ENCODE results near the gene BZW2. TPM values are rescaled to one million over a fixed set of nuclear protein-coding genes. Genes with fewer than 3 reads are reported as not detected.

The BZW2 gene
- polyA plus RNA-seq, 3 donors: 19.0 to 45.2 (median 36.4) TPM

GRCh38 chr7:16616542-16616941 lies 29.4 kb upstream of the BZW2 start:
- Histone ChIP-seq H2AFZ (ENCODE audit: insufficient read depth, low read depth, low read length, poor library complexity, severe bottlenecking) (no peak overlapping the region), H3K9ac (ENCODE audit: insufficient read depth, low read length, poor library complexity, severe bottlenecking) (no peak overlapping the region), H3K27ac (ENCODE audit: low read depth in 1 of 2, low read length in 2 of 2) (no peak overlapping the region), H3K9me3 (replicated peaks in 1 of 2; ENCODE audit: control insufficient read depth in 1 of 2, insufficient read depth in 1 of 2, low read length in 2 of 2) (no peaks in the 10 kb centered on the region), H3K4me1 (ENCODE audit: control insufficient read depth in 1 of 2, insufficient read depth in 2 of 2, low read length in 2 of 2) (no peaks in the 10 kb centered on the region), H3K4me3 (replicated peaks in 1 of 3; ENCODE audit: low read depth in 2 of 3, low read length in 3 of 3) (no peak overlapping the region), H3K27me3 (ENCODE audit: control insufficient read depth in 2 of 2, insufficient read depth in 2 of 2, low read length in 2 of 2) (no peaks in the 10 kb centered on the region), H3K79me2 (ENCODE audit: insufficient read depth, low read length) (no peaks in the 10 kb centered on the region), H4K20me1 (ENCODE audit: insufficient read depth, low read length) (no peaks in the 10 kb centered on the region), H3K4me2 (replicated peaks; ENCODE audit: extremely low read depth, low read length, poor library complexity, severe bottlenecking) (no peak overlapping the region), H3K36me3 (replicated peaks in 1 of 2; ENCODE audit: control insufficient read depth in 1 of 2, insufficient read depth in 2 of 2, low read length in 2 of 2) (peaks cover 20 to 58% of the 10 kb centered on the region in 2 donors)
- DNase-seq: no peak
- Mint-ChIP-seq H3K4me1 (no peaks in the 10 kb centered on the region), H3K27ac (no peak overlapping the region), H3K36me3 (peaks cover 41 to 64% of the 10 kb centered on the region in 2 donors), H3K27me3 (ENCODE audit: low read depth in 3 of 3) (no peaks in the 10 kb centered on the region), H3K9me3 (no peaks in the 10 kb centered on the region), H3K4me3 (no peak overlapping the region)
- WGBS (ENCODE audit: insufficient coverage): 93% methylated on average over 18 of the region's 18 CpGs
- intact Hi-C loops (cut with micrococcal nuclease): no loop called here
- TF ChIP-seq CTCF (IDR thresholded peaks at IDR 0.05): no peak

GRCh38 chr7:16619979-16620408 lies 26.0 kb upstream of the BZW2 start:
- no peak for TF ChIP-seq CTCF (IDR thresholded peaks at IDR 0.05)
- intact Hi-C loops (cut with micrococcal nuclease): no loop called here
- H3K4me1 ChIP-seq (ENCODE audit: control insufficient read depth in 1 of 2, insufficient read depth in 2 of 2, low read length in 2 of 2): no peaks in the 10 kb centered on the region
- H3K27me3 Mint-ChIP-seq (ENCODE audit: low read depth in 3 of 3): no peaks in the 10 kb centered on the region
- H3K9me3 ChIP-seq (replicated peaks in 1 of 2; ENCODE audit: control insufficient read depth in 1 of 2, insufficient read depth in 1 of 2, low read length in 2 of 2): no peaks in the 10 kb centered on the region
- WGBS (ENCODE audit: insufficient coverage): no CpG with 5 or more reads among the region's 2 CpGs
- no peaks in the 10 kb centered on the region for H3K79me2 ChIP-seq (ENCODE audit: insufficient read depth, low read length)
- no peak for DNase-seq
- H3K27ac Mint-ChIP-seq: no peak overlapping the region
- no peak overlapping the region for H3K4me2 ChIP-seq (replicated peaks; ENCODE audit: extremely low read depth, low read length, poor library complexity, severe bottlenecking)
- no peak overlapping the region for H2AFZ ChIP-seq (ENCODE audit: insufficient read depth, low read depth, low read length, poor library complexity, severe bottlenecking)
- peaks cover 34 to 68% of the 10 kb centered on the region in 2 donors for H3K36me3 ChIP-seq (replicated peaks in 1 of 2; ENCODE audit: control insufficient read depth in 1 of 2, insufficient read depth in 2 of 2, low read length in 2 of 2)
- no peak overlapping the region for H3K4me3 ChIP-seq (replicated peaks in 1 of 3; ENCODE audit: low read depth in 2 of 3, low read length in 3 of 3)
- no peak overlapping the region for H3K9ac ChIP-seq (ENCODE audit: insufficient read depth, low read length, poor library complexity, severe bottlenecking)
- H3K4me3 Mint-ChIP-seq: no peak overlapping the region
- no peak overlapping the region for H3K27ac ChIP-seq (ENCODE audit: low read depth in 1 of 2, low read length in 2 of 2)
- H3K27me3 ChIP-seq (ENCODE audit: control insufficient read depth in 2 of 2, insufficient read depth in 2 of 2, low read length in 2 of 2): no peaks in the 10 kb centered on the region
- H3K36me3 Mint-ChIP-seq: peaks cover 42 to 73% of the 10 kb centered on the region in 2 donors
- peaks cover 2% of the 10 kb centered on the region for H3K4me1 Mint-ChIP-seq
- H3K9me3 Mint-ChIP-seq: no peaks in the 10 kb centered on the region
- H4K20me1 ChIP-seq (ENCODE audit: insufficient read depth, low read length): no peaks in the 10 kb centered on the region
